WTC11 (cell line): ENCODE data around the gene CDH13.

Source experiments
- ATF1 ChIP-seq: sonication (generic); formaldehyde crosslinking; IDR thresholded peaks from 2 replicates; pipeline ENCODE4 v1.8.1; 2023; ENCODE audit warnings: mild to moderate bottlenecking, moderate library complexity, missing genetic modification reagents
- JUN ChIP-seq: sonication (generic); formaldehyde crosslinking; IDR thresholded peaks from 2 replicates; pipeline ENCODE4 v1.8.0; 2023; ENCODE audit warnings: mild to moderate bottlenecking, missing genetic modification reagents
- KAT7 ChIP-seq: sonication (generic); formaldehyde crosslinking; IDR thresholded peaks from 2 replicates; pipeline ENCODE4 v1.8.1; 2023; ENCODE audit warnings: missing genetic modification reagents, mild to moderate bottlenecking, borderline replicate concordance
- NFYB ChIP-seq: sonication (generic); formaldehyde crosslinking; conservative IDR thresholded peaks from 2 replicates; pipeline ENCODE4 v1.8.0; 2022; ENCODE audit warnings: low read depth, missing genetic modification reagents
- SP1 ChIP-seq: sonication (generic); formaldehyde crosslinking; conservative IDR thresholded peaks from 2 replicates; pipeline ENCODE4 v1.8.1; 2022; ENCODE audit warnings: missing genetic modification reagents
- TP53 ChIP-seq: sonication (generic); formaldehyde crosslinking; IDR thresholded peaks from 2 replicates; pipeline ENCODE4 v1.8.1; 2023; ENCODE audit warnings: mild to moderate bottlenecking, missing genetic modification reagents
- ZBTB21 ChIP-seq: sonication (generic); formaldehyde crosslinking; IDR thresholded peaks from 2 replicates; pipeline ENCODE4 v1.8.1; 2023; ENCODE audit warnings: mild to moderate bottlenecking, missing genetic modification reagents, borderline replicate concordance
- ZNF317 ChIP-seq: sonication (generic); formaldehyde crosslinking; IDR thresholded peaks from 2 replicates; pipeline ENCODE4 v1.8.1; 2023; ENCODE audit warnings: low read depth, mild to moderate bottlenecking, moderate library complexity, missing genetic modification reagents, borderline replicate concordance
- TF ChIP-seq, protein P1 (sequence below): fragments of 200-600 bp; IDR thresholded peaks from 2 replicates; pipeline ENCODE4 v1.8.0; 2022; ENCODE audit warnings: antibody characterized with exemption
- TF ChIP-seq, protein P2 (sequence below): sonication (generic); formaldehyde crosslinking; IDR thresholded peaks from 2 replicates; pipeline ENCODE4 v1.8.0; 2022; ENCODE audit warnings: missing genetic modification reagents
- TF ChIP-seq, protein P3 (sequence below): sonication (generic); formaldehyde crosslinking; conservative IDR thresholded peaks from 2 replicates; pipeline ENCODE4 v1.8.1; 2022; ENCODE audit warnings: mild to moderate bottlenecking, missing genetic modification reagents

- no peak for TF ChIP-seq JUN (CRISPR knock-in tag)
- TF ChIP-seq, protein P1, sequence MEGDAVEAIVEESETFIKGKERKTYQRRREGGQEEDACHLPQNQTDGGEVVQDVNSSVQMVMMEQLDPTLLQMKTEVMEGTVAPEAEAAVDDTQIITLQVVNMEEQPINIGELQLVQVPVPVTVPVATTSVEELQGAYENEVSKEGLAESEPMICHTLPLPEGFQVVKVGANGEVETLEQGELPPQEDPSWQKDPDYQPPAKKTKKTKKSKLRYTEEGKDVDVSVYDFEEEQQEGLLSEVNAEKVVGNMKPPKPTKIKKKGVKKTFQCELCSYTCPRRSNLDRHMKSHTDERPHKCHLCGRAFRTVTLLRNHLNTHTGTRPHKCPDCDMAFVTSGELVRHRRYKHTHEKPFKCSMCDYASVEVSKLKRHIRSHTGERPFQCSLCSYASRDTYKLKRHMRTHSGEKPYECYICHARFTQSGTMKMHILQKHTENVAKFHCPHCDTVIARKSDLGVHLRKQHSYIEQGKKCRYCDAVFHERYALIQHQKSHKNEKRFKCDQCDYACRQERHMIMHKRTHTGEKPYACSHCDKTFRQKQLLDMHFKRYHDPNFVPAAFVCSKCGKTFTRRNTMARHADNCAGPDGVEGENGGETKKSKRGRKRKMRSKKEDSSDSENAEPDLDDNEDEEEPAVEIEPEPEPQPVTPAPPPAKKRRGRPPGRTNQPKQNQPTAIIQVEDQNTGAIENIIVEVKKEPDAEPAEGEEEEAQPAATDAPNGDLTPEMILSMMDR = no peak
- TF ChIP-seq NFYB = no peak
- no peak for TF ChIP-seq SP1 (CRISPR knock-in tag)
- TF ChIP-seq ZNF317 (CRISPR knock-in tag) = no peak
- TF ChIP-seq TP53 = no peak
- TF ChIP-seq ZBTB21 (CRISPR knock-in tag) = no peak
- TF ChIP-seq, protein P2, sequence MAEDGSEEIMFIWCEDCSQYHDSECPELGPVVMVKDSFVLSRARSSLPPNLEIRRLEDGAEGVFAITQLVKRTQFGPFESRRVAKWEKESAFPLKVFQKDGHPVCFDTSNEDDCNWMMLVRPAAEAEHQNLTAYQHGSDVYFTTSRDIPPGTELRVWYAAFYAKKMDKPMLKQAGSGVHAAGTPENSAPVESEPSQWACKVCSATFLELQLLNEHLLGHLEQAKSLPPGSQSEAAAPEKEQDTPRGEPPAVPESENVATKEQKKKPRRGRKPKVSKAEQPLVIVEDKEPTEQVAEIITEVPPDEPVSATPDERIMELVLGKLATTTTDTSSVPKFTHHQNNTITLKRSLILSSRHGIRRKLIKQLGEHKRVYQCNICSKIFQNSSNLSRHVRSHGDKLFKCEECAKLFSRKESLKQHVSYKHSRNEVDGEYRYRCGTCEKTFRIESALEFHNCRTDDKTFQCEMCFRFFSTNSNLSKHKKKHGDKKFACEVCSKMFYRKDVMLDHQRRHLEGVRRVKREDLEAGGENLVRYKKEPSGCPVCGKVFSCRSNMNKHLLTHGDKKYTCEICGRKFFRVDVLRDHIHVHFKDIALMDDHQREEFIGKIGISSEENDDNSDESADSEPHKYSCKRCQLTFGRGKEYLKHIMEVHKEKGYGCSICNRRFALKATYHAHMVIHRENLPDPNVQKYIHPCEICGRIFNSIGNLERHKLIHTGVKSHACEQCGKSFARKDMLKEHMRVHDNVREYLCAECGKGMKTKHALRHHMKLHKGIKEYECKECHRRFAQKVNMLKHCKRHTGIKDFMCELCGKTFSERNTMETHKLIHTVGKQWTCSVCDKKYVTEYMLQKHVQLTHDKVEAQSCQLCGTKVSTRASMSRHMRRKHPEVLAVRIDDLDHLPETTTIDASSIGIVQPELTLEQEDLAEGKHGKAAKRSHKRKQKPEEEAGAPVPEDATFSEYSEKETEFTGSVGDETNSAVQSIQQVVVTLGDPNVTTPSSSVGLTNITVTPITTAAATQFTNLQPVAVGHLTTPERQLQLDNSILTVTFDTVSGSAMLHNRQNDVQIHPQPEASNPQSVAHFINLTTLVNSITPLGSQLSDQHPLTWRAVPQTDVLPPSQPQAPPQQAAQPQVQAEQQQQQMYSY (CRISPR knock-in tag) = no peak
- TF ChIP-seq, protein P3, sequence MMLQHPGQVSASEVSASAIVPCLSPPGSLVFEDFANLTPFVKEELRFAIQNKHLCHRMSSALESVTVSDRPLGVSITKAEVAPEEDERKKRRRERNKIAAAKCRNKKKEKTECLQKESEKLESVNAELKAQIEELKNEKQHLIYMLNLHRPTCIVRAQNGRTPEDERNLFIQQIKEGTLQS = no peak
- no peak for TF ChIP-seq KAT7 (CRISPR knock-in tag)
- no peak for TF ChIP-seq ATF1 (CRISPR knock-in tag)
Measured at GRCh38 chr16:83517398-83517797, 890.6 kb downstream of the CDH13 start.
